ENCODE data around the gene CSNK1G1. TPM values are rescaled to one million over a fixed set of nuclear protein-coding genes. Genes with fewer than 3 reads are reported as not detected.
"Not testable (repeated sequence)": the region's sequence is repeated elsewhere in the genome, so short reads cannot be mapped to it uniquely, and the experiment has no call there.

Gene CSNK1G1
- polyA plus RNA-seq, 2 of the 4 experiments (the other 2 are of a cell fraction), result 11.0 to 36.3 TPM

- 93% methylated on average over 2 of the region's 2 CpGs for WGBS (ENCODE audit: missing lambda C conversion rate)
- Histone ChIP-seq H3K4me1 (0 out of 3 replicates have a peak, but pooled peaks cover 5% of the 10 kb centered on the region), H3K9me3 (no peaks in the 10 kb centered on the region), H3K27ac (no peak overlapping the region), H3K4me2 (no peak overlapping the region; the same call in 2 of the 3 replicates), H3K4me3 (no peak overlapping the region)
- DNase-seq (ENCODE audit: low read depth in 1 of 2, low spot score in 1 of 2) (no peak), FAIRE-seq (peak; percentile 73), ATAC-seq (no peak)
- ChIA-PET CTCF (interaction anchor here (1.3 to 1.6 kb wide), 3 partner anchors 12 to 54 kb away, joined by 3 to 6 read pairs (median 4); no protein-coding TSS in a partner anchor), POLR2A (no interaction called here)
- no peak for TF ChIP-seq NR3C1 (IDR thresholded peaks at IDR 0.05)
- no peak for TF ChIP-seq HEYL (CRISPR knock-in tag; IDR thresholded peaks at IDR 0.05)
- TF ChIP-seq ZFP36 (IDR thresholded peaks at IDR 0.05; ENCODE audit: borderline replicate concordance, partially characterized antibody), result no peak
- no peak for TF ChIP-seq HDAC2 (IDR thresholded peaks at IDR 0.05)
- TF ChIP-seq PBX3 (IDR thresholded peaks at IDR 0.05), result no peak
Measured at GRCh38 chr15:64333516-64333915, 22.5 kb downstream of the CSNK1G1 start.

GRCh38 chr15:64331668-64332067 is 24.3 kb downstream of the CSNK1G1 start:
- H3K9me3 ChIP-seq; H3K4me3 ChIP-seq; H3K4me2 ChIP-seq; FAIRE-seq; POLR2A ChIA-PET; DNase-seq (ENCODE audit: low read depth in 1 of 2, low spot score in 1 of 2); H3K4me1 ChIP-seq; ATAC-seq; H3K27ac ChIP-seq; CTCF ChIA-PET: not testable (repeated sequence)
- 74% methylated on average over 3 of the region's 3 CpGs for WGBS (ENCODE audit: missing lambda C conversion rate)

GRCh38 chr15:64326975-64327374 is 29.0 kb downstream of the CSNK1G1 start:
- ATAC-seq; H3K4me2 ChIP-seq; H3K27ac ChIP-seq; DNase-seq (ENCODE audit: low read depth in 1 of 2, low spot score in 1 of 2); POLR2A ChIA-PET; H3K4me3 ChIP-seq; CTCF ChIA-PET; H3K9me3 ChIP-seq; H3K4me1 ChIP-seq; FAIRE-seq: not testable (repeated sequence)
- 69% methylated on average over 11 of the region's 15 CpGs for WGBS (ENCODE audit: missing lambda C conversion rate)

- H3K4me2 ChIP-seq, POLR2A ChIA-PET: not testable (repeated sequence)
Measured at GRCh38 chr15:64326458-64326857, 29.5 kb downstream of the CSNK1G1 start.

GRCh38 chr15:64324165-64324877 is 31.7 kb downstream of the CSNK1G1 start:
- POLR2A ChIA-PET, result no interaction called here

More at GRCh38 chr15:64326458-64326857, 29.5 kb downstream of the CSNK1G1 start:
- DNase-seq (ENCODE audit: low read depth in 1 of 2, low spot score in 1 of 2); H3K9me3 ChIP-seq; FAIRE-seq; H3K4me1 ChIP-seq; H3K4me3 ChIP-seq; ATAC-seq; H3K27ac ChIP-seq: not testable (repeated sequence)
- CTCF ChIA-PET, result interaction anchor here (1.5 kb wide), 1 partner anchor 11 kb away, joined by 5 read pairs; no protein-coding TSS in a partner anchor
- 91% methylated on average over 11 of the region's 20 CpGs for WGBS (ENCODE audit: missing lambda C conversion rate)

More at GRCh38 chr15:64324165-64324877, 31.7 kb downstream of the CSNK1G1 start:
- CTCF ChIA-PET, result interaction anchor here (1.1 to 1.3 kb wide), 3 partner anchors 8 to 357 kb away, joined by 3 to 7 read pairs (median 4); no protein-coding TSS in a partner anchor
- Histone ChIP-seq H3K4me2 (no peak overlapping the region), H3K4me1 (no peaks in the 10 kb centered on the region), H3K9me3 (no peaks in the 10 kb centered on the region), H3K4me3 (no peak overlapping the region), H3K27ac (no peak overlapping the region)
- DNase-seq (ENCODE audit: low read depth in 1 of 2, low spot score in 1 of 2), result no peak
- ATAC-seq, result no peak
- TF ChIP-seq BCL3 (IDR thresholded peaks at IDR 0.05), result no peak
- no peak for TF ChIP-seq ATOH8 (CRISPR knock-in tag; IDR thresholded peaks at IDR 0.05; ENCODE audit: low read depth)
- peak; percentile 7 for FAIRE-seq
- WGBS (ENCODE audit: missing lambda C conversion rate), result 94% methylated on average over 5 of the region's 5 CpGs

Data from A549 (cell line).